GM12878 (cell line): ENCODE data around the gene CDC42SE1.

Experiments
- FOS ChIP-seq: IDR thresholded peaks from 3 replicates; pipeline ENCODE4 v1.6.1; 2011; ENCODE audit warnings: borderline replicate concordance; ENCODE audit not compliant: insufficient read length; ENCODE audit errors: extremely low read depth
- POLR2A ChIP-seq: IDR thresholded peaks from 2 replicates; pipeline ENCODE4 v1.6.1; 2011; ENCODE audit warnings: low read depth, mild to moderate bottlenecking, low read length
- POLR2AphosphoS5 ChIP-seq: IDR thresholded peaks from 2 replicates; pipeline ENCODE4 v1.6.1; 2011; ENCODE audit warnings: mild to moderate bottlenecking, low read length, inconsistent platforms
- SP1 ChIP-seq: IDR thresholded peaks from one replicate; pipeline ENCODE4 v1.6.1; 2011; ENCODE audit warnings: low read depth, low read length

GRCh38 chr1:151051356-151052009 lies 7.9 kb downstream of the CDC42SE1 start:
- TF ChIP-seq POLR2AphosphoS5 (peak; percentile 27; the same call in 1 of the 2 replicates), SP1 (no peak), POLR2A (no peak; the same call in 1 of the 2 replicates), FOS (no peak)
